Osteoblast (primary cell): Measurements from ENCODE around the gene GPR37L1. TPM values are rescaled to one million over a fixed set of nuclear protein-coding genes. Genes with fewer than 3 reads are reported as not detected.

ENCODE experiments used
- DNase-seq: peaks from one replicate; pipeline ENCODE4 v3.0.0; 2011; ENCODE audit warnings: low spot score, mixed read lengths; ENCODE audit not compliant: insufficient read length; ENCODE audit errors: missing footprints
- H2AFZ ChIP-seq: 2 replicates; pipeline ENCODE4 v1.6.0; 2011; ENCODE audit warnings: mild to moderate bottlenecking, low read length
- H3K27ac ChIP-seq: 2 replicates; pipeline ENCODE4 v1.5.1; 2011; ENCODE audit warnings: mild to moderate bottlenecking, low read depth, low read length, moderate library complexity
- H3K27me3 ChIP-seq: 2 replicates; pipeline ENCODE4 v1.6.0; 2012; ENCODE audit warnings: mild to moderate bottlenecking, control low read depth, inconsistent platforms, low read length, moderate library complexity; ENCODE audit not compliant: insufficient read depth
- H3K36me3 ChIP-seq: 2 replicates; pipeline ENCODE4 v1.5.1; 2011; ENCODE audit warnings: mild to moderate bottlenecking, low read length, control low read depth, moderate library complexity; ENCODE audit not compliant: insufficient read depth
- H3K4me1 ChIP-seq: 2 replicates; pipeline ENCODE4 v1.5.1; 2011; ENCODE audit warnings: mild to moderate bottlenecking, low read length, control low read depth, moderate library complexity; ENCODE audit not compliant: insufficient read depth
- H3K4me2 ChIP-seq: 2 replicates; pipeline ENCODE4 v1.6.0; 2011; ENCODE audit warnings: mild to moderate bottlenecking, low read length; ENCODE audit not compliant: insufficient read depth
- H3K4me3 ChIP-seq: fragments of 200-600 bp; sonication (generic); 3 replicates; pipeline ENCODE4 v1.5.1; 2012; ENCODE audit warnings: mild to moderate bottlenecking, low read length, inconsistent platforms; ENCODE audit not compliant: insufficient read depth
- H3K79me2 ChIP-seq: 2 replicates; pipeline ENCODE4 v1.6.0; 2012; ENCODE audit warnings: mild to moderate bottlenecking, low read length, control low read depth, inconsistent platforms; ENCODE audit not compliant: insufficient read depth
- H3K9me3 ChIP-seq: 2 replicates; pipeline ENCODE4 v1.5.1; 2011; ENCODE audit warnings: low read depth, low read length, control low read depth
- H4K20me1 ChIP-seq: 2 replicates; pipeline ENCODE4 v1.6.0; 2012; ENCODE audit warnings: mild to moderate bottlenecking, low read length, control low read depth; ENCODE audit not compliant: insufficient read depth
- CTCF ChIP-seq: IDR thresholded peaks from 2 replicates; pipeline ENCODE4 v1.5.1; 2011; ENCODE audit warnings: mild to moderate bottlenecking, low read depth, low read length, moderate library complexity; ENCODE audit errors: extremely low read depth
- total RNA-seq: library from RNA; depleted of rRNA; stranded (reverse); fragments of >200 nt; gene quantifications from 2 replicates; pipeline ENCODE4 v1.2.3, GENCODE V29; 2012

GPR37L1 gene
- total RNA-seq, 1 donor, result not detected

- H3K36me3 ChIP-seq, result no peaks in the 10 kb centered on the region
- no peaks in the 10 kb centered on the region for H4K20me1 ChIP-seq
- H3K79me2 ChIP-seq, result no peaks in the 10 kb centered on the region
- DNase-seq, result peak; percentile 88
- no peaks in the 10 kb centered on the region for H3K27me3 ChIP-seq
- peaks cover 7% of the 10 kb centered on the region for H3K4me1 ChIP-seq
- no peak overlapping the region for H3K4me2 ChIP-seq
- no peak overlapping the region for H3K4me3 ChIP-seq
- H3K27ac ChIP-seq, result no peak overlapping the region
- no peaks in the 10 kb centered on the region for H3K9me3 ChIP-seq
- TF ChIP-seq CTCF, result no peak
- H2AFZ ChIP-seq, result peak overlapping the region; percentile 42
These were observed 9.6 kb upstream of the GPR37L1 start for GRCh38 chr1:202112859-202113689.

- H3K9me3 ChIP-seq, result no peaks in the 10 kb centered on the region
- H3K79me2 ChIP-seq, result no peaks in the 10 kb centered on the region
- peaks cover 7% of the 10 kb centered on the region for H3K4me1 ChIP-seq
- H3K27ac ChIP-seq, result no peak overlapping the region
- no peak for TF ChIP-seq CTCF
- no peaks in the 10 kb centered on the region for H3K36me3 ChIP-seq
- H3K27me3 ChIP-seq, result no peaks in the 10 kb centered on the region
- peak; percentile 3 for DNase-seq
- no peaks in the 10 kb centered on the region for H4K20me1 ChIP-seq
- H3K4me2 ChIP-seq, result no peak overlapping the region
- no peak overlapping the region for H2AFZ ChIP-seq
- no peak overlapping the region for H3K4me3 ChIP-seq
These were observed 8.9 kb upstream of the GPR37L1 start for GRCh38 chr1:202113690-202114300.

- Histone ChIP-seq H3K9me3 (no peaks in the 10 kb centered on the region), H4K20me1 (no peaks in the 10 kb centered on the region), H3K4me3 (no peak overlapping the region), H3K4me1 (peaks cover 10% of the 10 kb centered on the region), H3K79me2 (no peaks in the 10 kb centered on the region), H3K4me2 (no peak overlapping the region), H3K27me3 (no peaks in the 10 kb centered on the region), H3K36me3 (no peaks in the 10 kb centered on the region), H2AFZ (no peak overlapping the region), H3K27ac (no peak overlapping the region)
- no peak for TF ChIP-seq CTCF
- DNase-seq, result peak; percentile 11
These were observed 6.4 kb upstream of the GPR37L1 start for GRCh38 chr1:202116287-202116686.

- DNase-seq, result peak; percentile 3
- Histone ChIP-seq H3K4me2 (no peak overlapping the region), H4K20me1 (no peaks in the 10 kb centered on the region), H3K4me3 (no peak overlapping the region), H3K4me1 (peaks cover 9% of the 10 kb centered on the region), H3K27ac (no peak overlapping the region), H3K79me2 (no peaks in the 10 kb centered on the region), H3K27me3 (peaks cover 5% of the 10 kb centered on the region), H2AFZ (no peak overlapping the region), H3K36me3 (no peaks in the 10 kb centered on the region), H3K9me3 (no peaks in the 10 kb centered on the region)
- TF ChIP-seq CTCF, result no peak
These were observed 4.8 kb upstream of the GPR37L1 start for GRCh38 chr1:202117898-202118371.
